ENCODE data around the gene FXYD3.

The FXYD3 gene

GRCh38 chr19:35083691-35084508, 31.7 kb upstream of the FXYD3 start:
- no peak for TF ChIP-seq PATZ1 (CRISPR knock-in tag; IDR thresholded peaks at IDR 0.05; ENCODE audit: borderline replicate concordance)
- TF ChIP-seq TSHZ2 (CRISPR knock-in tag; IDR thresholded peaks at IDR 0.05), result no peak
- no peak for TF ChIP-seq TCF4 (CRISPR knock-in tag; IDR thresholded peaks at IDR 0.05; ENCODE audit: borderline replicate concordance)
- TF ChIP-seq CSDC2 (CRISPR knock-in tag; IDR thresholded peaks at IDR 0.05), result no peak
- TF ChIP-seq ARNTL (CRISPR knock-in tag; IDR thresholded peaks at IDR 0.05; ENCODE audit: borderline replicate concordance, low read depth), result no peak
- TF ChIP-seq ZNF70 (CRISPR knock-in tag; IDR thresholded peaks at IDR 0.05), result no peak
- no peak for TF ChIP-seq POU6F1 (CRISPR knock-in tag; IDR thresholded peaks at IDR 0.05; ENCODE audit: borderline replicate concordance, low read depth)
- no peak for TF ChIP-seq TOX (CRISPR knock-in tag; IDR thresholded peaks at IDR 0.05; ENCODE audit: borderline replicate concordance)
- no peak for TF ChIP-seq OSR1 (CRISPR knock-in tag; IDR thresholded peaks at IDR 0.05)
- no peak for TF ChIP-seq RARB (CRISPR knock-in tag; IDR thresholded peaks at IDR 0.05)
- TF ChIP-seq ZC3H10 (CRISPR knock-in tag; IDR thresholded peaks at IDR 0.05), result no peak
- TF ChIP-seq ESRRG (CRISPR knock-in tag; IDR thresholded peaks at IDR 0.05), result no peak
- TF ChIP-seq PPARA (CRISPR knock-in tag; IDR thresholded peaks at IDR 0.05; ENCODE audit: borderline replicate concordance), result no peak
- TF ChIP-seq ZNF8 (CRISPR knock-in tag; IDR thresholded peaks at IDR 0.05), result no peak
- TF ChIP-seq ZFP3 (CRISPR knock-in tag; IDR thresholded peaks at IDR 0.05), result no peak
- ATAC-seq, result no peak

- no peak for ATAC-seq
- TF ChIP-seq ZNF70 (CRISPR knock-in tag; IDR thresholded peaks at IDR 0.05) (no peak), TSHZ2 (CRISPR knock-in tag; IDR thresholded peaks at IDR 0.05) (no peak), TCF4 (CRISPR knock-in tag; IDR thresholded peaks at IDR 0.05; ENCODE audit: borderline replicate concordance) (no peak), SNAI2 (CRISPR knock-in tag; IDR thresholded peaks at IDR 0.05) (no peak), CREB5 (CRISPR knock-in tag; IDR thresholded peaks at IDR 0.05; ENCODE audit: low read depth) (no peak), ZFP3 (CRISPR knock-in tag; IDR thresholded peaks at IDR 0.05) (no peak), ZNF565 (CRISPR knock-in tag; conservative IDR thresholded peaks at IDR 0.05; ENCODE audit: low read depth) (no peak), ZNF8 (CRISPR knock-in tag; IDR thresholded peaks at IDR 0.05) (no peak), PPARA (CRISPR knock-in tag; IDR thresholded peaks at IDR 0.05; ENCODE audit: borderline replicate concordance) (no peak)
Observed at GRCh38 chr19:35084509-35084762, 31.2 kb upstream of the FXYD3 start.

GRCh38 chr19:35085947-35086346, 29.7 kb upstream of the FXYD3 start:
- no peak for ATAC-seq
- no peak for TF ChIP-seq RARB (CRISPR knock-in tag; IDR thresholded peaks at IDR 0.05)
- TF ChIP-seq CSDC2 (CRISPR knock-in tag; IDR thresholded peaks at IDR 0.05), result no peak
- TF ChIP-seq BACH2 (CRISPR knock-in tag; IDR thresholded peaks at IDR 0.05; ENCODE audit: borderline replicate concordance), result no peak
- TF ChIP-seq TCF4 (CRISPR knock-in tag; IDR thresholded peaks at IDR 0.05; ENCODE audit: borderline replicate concordance), result no peak

Data from SK-N-SH treated with all-trans-retinoic acid at 6 μM for 48 hours (cell line).